ENCODE results near the gene FASN. TPM values are rescaled to one million over a fixed set of nuclear protein-coding genes. Genes with fewer than 3 reads are reported as not detected.

Gene FASN
- polyA plus RNA-seq, 1 of the 3 experiments (the other 2 are of a cell fraction): 55.1 TPM

DNA sequence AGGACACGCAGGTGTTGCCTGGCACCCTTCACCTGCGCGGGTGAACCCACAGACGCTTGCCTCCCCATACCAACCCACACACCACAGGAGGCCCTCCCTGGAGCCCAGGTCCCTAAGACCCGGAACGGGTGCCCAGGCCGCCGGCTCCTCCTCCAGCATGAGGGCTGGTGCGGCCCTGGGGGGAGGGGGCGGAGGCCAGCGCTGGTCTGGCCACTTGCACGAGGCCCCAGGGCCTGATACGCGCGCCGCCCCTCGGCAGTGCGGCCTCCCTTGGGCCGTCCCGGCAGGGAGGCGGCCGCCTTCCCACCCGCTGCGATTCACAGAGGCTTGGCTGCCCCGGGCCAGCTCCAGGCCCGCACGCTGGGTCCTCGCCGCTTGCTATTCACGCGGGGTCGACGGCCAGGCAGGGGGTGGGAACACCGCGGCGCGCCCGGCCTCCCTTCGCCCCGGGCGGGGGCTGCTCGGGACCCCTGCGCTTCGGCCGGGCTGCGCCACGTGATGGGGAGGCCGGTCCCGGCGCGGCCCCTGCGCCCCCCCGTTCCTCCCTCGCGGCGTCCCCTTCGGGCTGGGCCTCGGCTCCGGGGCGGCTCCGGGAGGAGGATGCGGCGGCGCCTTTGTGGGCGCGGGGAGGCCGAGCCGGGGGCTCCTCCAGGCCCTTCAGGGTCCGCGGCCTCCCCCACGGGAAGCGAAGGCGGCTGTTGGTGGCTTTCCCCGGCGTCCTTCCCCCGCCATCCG is 685 bp downstream of the FASN start:
- ChIA-PET CTCF (interaction anchor here (1.0 to 2.6 kb wide), 8 partner anchors 9 to 138 kb away, joined by 3 to 14 read pairs (median 6); partner anchors contain the start of genes CENPX and LRRC45), POLR2A (interaction anchor here (0.5 to 2.2 kb wide), 14 partner anchors 9 to 186 kb away, joined by 3 to 19 read pairs (median 4); partner anchors contain the start of genes CENPX, DCXR and LRRC45)
- Histone ChIP-seq H3K27ac (ENCODE audit: low read depth in 2 of 2, low read length in 1 of 2) (peak overlapping the region; percentile 77 to 94), H3K36me3 (replicated peaks in 1 of 2; ENCODE audit: control insufficient read depth in 1 of 2, insufficient read depth in 2 of 2, low read length in 1 of 2) (peaks cover 20 to 35% of the 10 kb centered on the region in 2 experiments), H3K4me2 (peak overlapping the region; percentile 100), H3K9me2 (no peaks in the 10 kb centered on the region), H3K79me2 (ENCODE audit: insufficient read depth) (peaks cover 39% of the 10 kb centered on the region), H3K4me1 (ENCODE audit: control insufficient read depth in 1 of 2, insufficient read depth in 2 of 2, low read depth in 1 of 2, low read length in 1 of 2) (peaks cover 21 to 47% of the 10 kb centered on the region in 2 experiments), H3F3A (replicated peaks; ENCODE audit: insufficient read depth) (peaks cover 12% of the 10 kb centered on the region), H3K4me3 (ENCODE audit: low read depth in 2 of 2, low read length in 1 of 2) (peak overlapping the region; percentile 86 to 94), H3K9ac (peak overlapping the region; percentile 88), H3K27me3 (ENCODE audit: insufficient read depth) (no peaks in the 10 kb centered on the region), H2AFZ (ENCODE audit: low read depth) (no peak overlapping the region), H3K9me3 (no peaks in the 10 kb centered on the region), H4K20me1 (ENCODE audit: insufficient read depth) (peaks cover 23% of the 10 kb centered on the region)
- WGBS (ENCODE audit: low lambda C conversion rate): 11% methylated on average over 12 of the region's 77 CpGs
- DNase-seq: peak; percentile 91
- TF ChIP-seq TEAD4 (IDR thresholded peaks at IDR 0.05; ENCODE audit: borderline replicate concordance, insufficient read depth): no peak
- TF ChIP-seq MEF2A (IDR thresholded peaks at IDR 0.05; ENCODE audit: borderline replicate concordance, low read depth): no peak
- TF ChIP-seq REST (IDR thresholded peaks at IDR 0.05; ENCODE audit: low read depth, low read length): 0 out of 2 replicates have a peak, but pooled peaks have one; percentile 32
- peak; percentile 67 for TF ChIP-seq CHD2 (IDR thresholded peaks at IDR 0.05; ENCODE audit: low read length, partially characterized antibody)
- TF ChIP-seq NRF1 (IDR thresholded peaks at IDR 0.05; ENCODE audit: low read depth, low read length): no peak
- TF ChIP-seq ELF1 (IDR thresholded peaks at IDR 0.05): no peak
- no peak for TF ChIP-seq ZBTB33 (IDR thresholded peaks at IDR 0.05; ENCODE audit: borderline replicate concordance, low read depth)
- TF ChIP-seq YY1 (IDR thresholded peaks at IDR 0.05; ENCODE audit: low read depth): no peak; the same call in 1 of the 2 replicates
- TF ChIP-seq FOXM1 (IDR thresholded peaks at IDR 0.05; ENCODE audit: low read depth): no peak
- no peak for TF ChIP-seq GATA2 (CRISPR knock-in tag; IDR thresholded peaks at IDR 0.05)
- TF ChIP-seq FOXJ3 (CRISPR knock-in tag; IDR thresholded peaks at IDR 0.05): no peak
- TF ChIP-seq MAX (IDR thresholded peaks at IDR 0.05; ENCODE audit: low read depth): peak; percentile 85
- TF ChIP-seq, protein P1, sequence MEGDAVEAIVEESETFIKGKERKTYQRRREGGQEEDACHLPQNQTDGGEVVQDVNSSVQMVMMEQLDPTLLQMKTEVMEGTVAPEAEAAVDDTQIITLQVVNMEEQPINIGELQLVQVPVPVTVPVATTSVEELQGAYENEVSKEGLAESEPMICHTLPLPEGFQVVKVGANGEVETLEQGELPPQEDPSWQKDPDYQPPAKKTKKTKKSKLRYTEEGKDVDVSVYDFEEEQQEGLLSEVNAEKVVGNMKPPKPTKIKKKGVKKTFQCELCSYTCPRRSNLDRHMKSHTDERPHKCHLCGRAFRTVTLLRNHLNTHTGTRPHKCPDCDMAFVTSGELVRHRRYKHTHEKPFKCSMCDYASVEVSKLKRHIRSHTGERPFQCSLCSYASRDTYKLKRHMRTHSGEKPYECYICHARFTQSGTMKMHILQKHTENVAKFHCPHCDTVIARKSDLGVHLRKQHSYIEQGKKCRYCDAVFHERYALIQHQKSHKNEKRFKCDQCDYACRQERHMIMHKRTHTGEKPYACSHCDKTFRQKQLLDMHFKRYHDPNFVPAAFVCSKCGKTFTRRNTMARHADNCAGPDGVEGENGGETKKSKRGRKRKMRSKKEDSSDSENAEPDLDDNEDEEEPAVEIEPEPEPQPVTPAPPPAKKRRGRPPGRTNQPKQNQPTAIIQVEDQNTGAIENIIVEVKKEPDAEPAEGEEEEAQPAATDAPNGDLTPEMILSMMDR (IDR thresholded peaks at IDR 0.05): no peak
- 0 out of 2 replicates have a peak, but pooled peaks have one; percentile 18 for TF ChIP-seq TAF1 (IDR thresholded peaks at IDR 0.05; ENCODE audit: borderline replicate concordance, low read depth, low read length)
- no peak for TF ChIP-seq JUND (IDR thresholded peaks at IDR 0.05)
- TF ChIP-seq RAD21 (IDR thresholded peaks at IDR 0.05; ENCODE audit: low read length): no peak
- TF ChIP-seq RFX5 (IDR thresholded peaks at IDR 0.05; ENCODE audit: low read length): no peak
- TF ChIP-seq MXI1 (IDR thresholded peaks at IDR 0.05; ENCODE audit: low read depth, low read length): peak; percentile 71
- no peak for TF ChIP-seq TCF12 (IDR thresholded peaks at IDR 0.05)
- TF ChIP-seq USF2 (IDR thresholded peaks at IDR 0.05; ENCODE audit: borderline replicate concordance, low read depth, low read length): no peak; the same call in 1 of the 2 replicates
- TF ChIP-seq SMC3 (IDR thresholded peaks at IDR 0.05; ENCODE audit: low read depth, low read length): no peak
- peak; percentile 67 for TF ChIP-seq USF1 (IDR thresholded peaks at IDR 0.05; ENCODE audit: borderline replicate concordance, low read depth)
- no peak for TF ChIP-seq NFIC (IDR thresholded peaks at IDR 0.05; ENCODE audit: borderline replicate concordance)
- TF ChIP-seq EZH2phosphoT487 (IDR thresholded peaks at IDR 0.05; ENCODE audit: borderline replicate concordance, low read depth): no peak
